ENCODE measurements around the gene STRIP1. TPM values are rescaled to one million over a fixed set of nuclear protein-coding genes. Genes with fewer than 3 reads are reported as not detected.

The STRIP1 gene
- total and polyA plus RNA-seq, 2 donors (not counting 1 experiment from before 2014, with no cell fraction given): 17.2 to 43.8 TPM

DNA sequence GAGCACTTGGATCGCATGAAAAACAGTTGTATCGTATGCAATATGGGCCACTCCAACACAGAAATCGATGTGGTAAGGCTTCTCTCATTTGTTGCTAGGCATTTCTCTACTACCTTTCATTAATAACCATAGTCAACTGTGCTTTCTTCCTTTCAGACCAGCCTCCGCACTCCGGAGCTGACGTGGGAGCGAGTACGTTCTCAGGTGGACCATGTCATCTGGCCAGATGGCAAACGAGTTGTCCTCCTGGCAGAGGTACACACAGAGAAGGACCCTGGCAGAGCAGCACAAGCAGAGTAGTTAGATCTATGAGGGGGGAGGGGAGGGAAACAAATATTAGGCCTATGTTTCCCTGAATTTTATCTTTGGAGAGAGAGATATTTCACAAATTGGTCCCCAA, 16.0 kb upstream of the STRIP1 start:
- Histone ChIP-seq H3K27ac (ENCODE audit: insufficient read depth, low read length) (no peak overlapping the region), H3K4me1 (ENCODE audit: control insufficient read depth, extremely low read depth, insufficient read depth, low read length) (no peaks in the 10 kb centered on the region), H3K9me3 (ENCODE audit: control insufficient read depth, insufficient read depth, low read depth, low read length) (no peaks in the 10 kb centered on the region), H4K20me1 (ENCODE audit: control insufficient read depth, extremely low read depth, insufficient read depth, low read length) (no peaks in the 10 kb centered on the region), H3K4me2 (ENCODE audit: extremely low read depth, insufficient read depth, low read length) (no peak overlapping the region), H3K9ac (ENCODE audit: insufficient read depth, low read length) (no peak overlapping the region), H2AFZ (ENCODE audit: low read length) (no peak overlapping the region), H3K79me2 (ENCODE audit: control insufficient read depth, insufficient read depth, low read length) (no peaks in the 10 kb centered on the region), H3K4me3 (replicated peaks in 1 of 4; ENCODE audit: control extremely low read depth in 1 of 4, insufficient read depth in 1 of 4, low read depth in 3 of 4, low read length in 4 of 4) (no peak overlapping the region), H3K27me3 (ENCODE audit: control insufficient read depth, insufficient read depth, low read length) (no peaks in the 10 kb centered on the region), H3K36me3 (ENCODE audit: control insufficient read depth, insufficient read depth, low read length) (peaks cover 21% of the 10 kb centered on the region)
- no peak for DNase-seq (ENCODE audit: low read depth in 2 of 2)
- no peak for TF ChIP-seq EZH2 (IDR thresholded peaks at IDR 0.05; ENCODE audit: low read length, missing control alignments)
- no peak for TF ChIP-seq CTCF (conservative IDR thresholded peaks at IDR 0.05 in 1 of 2, IDR thresholded peaks at IDR 0.05 in 1 of 2; ENCODE audit: low read depth in 1 of 2, low read length in 2 of 2)

DNA sequence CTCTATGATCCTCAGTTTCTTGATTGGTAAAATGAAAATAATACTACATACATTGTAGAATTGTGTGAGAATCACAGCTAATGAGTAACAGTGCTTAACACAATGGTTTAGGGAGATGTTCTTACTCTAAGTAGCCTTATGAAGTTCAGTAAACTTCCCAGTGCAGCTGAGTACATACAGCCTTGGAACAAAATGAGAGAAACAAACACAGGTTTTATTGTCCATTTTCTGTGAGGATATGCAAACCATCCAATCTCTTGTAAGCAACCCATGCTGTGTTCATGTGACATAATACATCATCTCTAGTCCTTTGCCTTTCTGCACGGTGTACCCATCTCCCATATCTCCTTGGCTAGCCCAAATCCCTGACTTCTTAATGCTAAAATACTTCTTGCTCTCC, 14.7 kb upstream of the STRIP1 start:
- peaks cover 21% of the 10 kb centered on the region for H3K36me3 ChIP-seq (ENCODE audit: control insufficient read depth, insufficient read depth, low read length)
- no peaks in the 10 kb centered on the region for H3K4me1 ChIP-seq (ENCODE audit: control insufficient read depth, extremely low read depth, insufficient read depth, low read length)
- H3K4me3 ChIP-seq (replicated peaks in 1 of 4; ENCODE audit: control extremely low read depth in 1 of 4, insufficient read depth in 1 of 4, low read depth in 3 of 4, low read length in 4 of 4): no peak overlapping the region
- no peak overlapping the region for H3K27ac ChIP-seq (ENCODE audit: insufficient read depth, low read length)
- no peaks in the 10 kb centered on the region for H3K27me3 ChIP-seq (ENCODE audit: control insufficient read depth, insufficient read depth, low read length)
- H3K9ac ChIP-seq (ENCODE audit: insufficient read depth, low read length): no peak overlapping the region
- no peak for TF ChIP-seq CTCF (conservative IDR thresholded peaks at IDR 0.05 in 1 of 2, IDR thresholded peaks at IDR 0.05 in 1 of 2; ENCODE audit: low read depth in 1 of 2, low read length in 2 of 2)
- TF ChIP-seq EZH2 (IDR thresholded peaks at IDR 0.05; ENCODE audit: low read length, missing control alignments): no peak
- no peaks in the 10 kb centered on the region for H3K79me2 ChIP-seq (ENCODE audit: control insufficient read depth, insufficient read depth, low read length)
- no peak for DNase-seq (ENCODE audit: low read depth in 2 of 2)
- H3K4me2 ChIP-seq (ENCODE audit: extremely low read depth, insufficient read depth, low read length): no peak overlapping the region
- H2AFZ ChIP-seq (ENCODE audit: low read length): no peak overlapping the region
- no peaks in the 10 kb centered on the region for H4K20me1 ChIP-seq (ENCODE audit: control insufficient read depth, extremely low read depth, insufficient read depth, low read length)
- H3K9me3 ChIP-seq (ENCODE audit: control insufficient read depth, insufficient read depth, low read depth, low read length): no peaks in the 10 kb centered on the region

DNA sequence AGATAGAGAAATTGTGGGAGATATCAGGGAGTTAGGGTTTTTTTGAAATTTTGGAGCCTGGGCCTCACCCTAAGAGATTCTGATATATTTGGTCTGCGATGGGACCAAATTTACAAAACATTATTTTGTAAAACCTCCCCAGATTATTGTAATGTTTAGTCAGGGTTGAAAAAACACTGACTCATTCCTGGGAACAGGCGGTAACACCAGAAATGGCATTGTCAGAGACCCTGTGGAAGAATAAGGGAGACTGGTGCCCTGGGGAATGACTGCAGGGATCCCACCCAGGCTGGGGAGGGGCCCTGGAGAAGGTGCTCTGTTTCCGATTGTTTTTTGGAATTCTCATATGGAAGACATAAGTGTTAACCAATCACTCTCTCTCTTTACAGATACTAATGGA, 13.1 kb upstream of the STRIP1 start:
- no peaks in the 10 kb centered on the region for H4K20me1 ChIP-seq (ENCODE audit: control insufficient read depth, extremely low read depth, insufficient read depth, low read length)
- no peaks in the 10 kb centered on the region for H3K9me3 ChIP-seq (ENCODE audit: control insufficient read depth, insufficient read depth, low read depth, low read length)
- no peak overlapping the region for H2AFZ ChIP-seq (ENCODE audit: low read length)
- H3K27me3 ChIP-seq (ENCODE audit: control insufficient read depth, insufficient read depth, low read length): no peaks in the 10 kb centered on the region
- H3K4me3 ChIP-seq (replicated peaks in 1 of 4; ENCODE audit: control extremely low read depth in 1 of 4, insufficient read depth in 1 of 4, low read depth in 3 of 4, low read length in 4 of 4): no peak overlapping the region
- H3K9ac ChIP-seq (ENCODE audit: insufficient read depth, low read length): no peak overlapping the region
- H3K36me3 ChIP-seq (ENCODE audit: control insufficient read depth, insufficient read depth, low read length): peaks cover 21% of the 10 kb centered on the region
- no peaks in the 10 kb centered on the region for H3K79me2 ChIP-seq (ENCODE audit: control insufficient read depth, insufficient read depth, low read length)
- no peak overlapping the region for H3K27ac ChIP-seq (ENCODE audit: insufficient read depth, low read length)
- H3K4me2 ChIP-seq (ENCODE audit: extremely low read depth, insufficient read depth, low read length): no peak overlapping the region
- H3K4me1 ChIP-seq (ENCODE audit: control insufficient read depth, extremely low read depth, insufficient read depth, low read length): no peaks in the 10 kb centered on the region
- no peak for DNase-seq (ENCODE audit: low read depth in 2 of 2)
- TF ChIP-seq CTCF (conservative IDR thresholded peaks at IDR 0.05 in 1 of 2, IDR thresholded peaks at IDR 0.05 in 1 of 2; ENCODE audit: low read depth in 1 of 2, low read length in 2 of 2): no peak
- TF ChIP-seq EZH2 (IDR thresholded peaks at IDR 0.05; ENCODE audit: low read length, missing control alignments): no peak

All from fibroblast of lung (primary cell).